Jurkat, Clone E6-1 (cell line): ENCODE results near the gene PDGFC.

Experiments
- DNase-seq: peaks from one replicate; pipeline ENCODE4 v3.0.0-alpha.2; 2011; ENCODE audit warnings: low read depth, low spot score
- H3K4me3 ChIP-seq: 2 replicates; pipeline ENCODE4 v1.5.1; 2011; ENCODE audit warnings: mild to moderate bottlenecking, low read length, control low read depth, moderate library complexity

The PDGFC gene

GRCh38 chr4:156956826-156957368 is 14.7 kb downstream of the PDGFC start:
- no peak overlapping the region for H3K4me3 ChIP-seq

GRCh38 chr4:156956359-156956758 is 15.2 kb downstream of the PDGFC start:
- H3K4me3 ChIP-seq, result no peak overlapping the region
- no peak for DNase-seq

More at GRCh38 chr4:156956826-156957368, 14.7 kb downstream of the PDGFC start:
- no peak for DNase-seq

- no peak overlapping the region for H3K4me3 ChIP-seq
Measured at GRCh38 chr4:156954587-156954986, 17.0 kb downstream of the PDGFC start.

GRCh38 chr4:156953951-156954350 is 17.6 kb downstream of the PDGFC start:
- no peak for DNase-seq

More at GRCh38 chr4:156954587-156954986, 17.0 kb downstream of the PDGFC start:
- DNase-seq, result no peak

GRCh38 chr4:156953001-156953400 is 18.6 kb downstream of the PDGFC start:
- H3K4me3 ChIP-seq, result no peak overlapping the region
- DNase-seq, result no peak

More at GRCh38 chr4:156953951-156954350, 17.6 kb downstream of the PDGFC start:
- no peak overlapping the region for H3K4me3 ChIP-seq

- DNase-seq, result no peak
- H3K4me3 ChIP-seq, result no peak overlapping the region
Measured at GRCh38 chr4:156952078-156952759, 19.4 kb downstream of the PDGFC start.

- no peak for DNase-seq
- no peak overlapping the region for H3K4me3 ChIP-seq
Measured at GRCh38 chr4:156950948-156951347, 20.7 kb downstream of the PDGFC start.

- no peak for DNase-seq
- H3K4me3 ChIP-seq, result no peak overlapping the region
Measured at GRCh38 chr4:156950090-156950489, 21.5 kb downstream of the PDGFC start.

- H3K4me3 ChIP-seq, result no peak overlapping the region
- no peak for DNase-seq
Measured at GRCh38 chr4:156949373-156949814, 22.2 kb downstream of the PDGFC start.

- DNase-seq, result no peak
Measured at GRCh38 chr4:156948738-156949137, 22.9 kb downstream of the PDGFC start.

GRCh38 chr4:156948133-156948532 is 23.5 kb downstream of the PDGFC start:
- DNase-seq, result no peak
- H3K4me3 ChIP-seq, result no peak overlapping the region

More at GRCh38 chr4:156948738-156949137, 22.9 kb downstream of the PDGFC start:
- H3K4me3 ChIP-seq, result no peak overlapping the region

- H3K4me3 ChIP-seq, result no peak overlapping the region
- no peak for DNase-seq
Measured at GRCh38 chr4:156946516-156947424, 24.8 kb downstream of the PDGFC start.

GRCh38 chr4:156945532-156945931 is 26.1 kb downstream of the PDGFC start:
- H3K4me3 ChIP-seq, result no peak overlapping the region
- DNase-seq, result no peak

- no peak for DNase-seq
Measured at GRCh38 chr4:156942991-156943390, 28.6 kb downstream of the PDGFC start.

GRCh38 chr4:156941940-156942548 is 29.6 kb downstream of the PDGFC start:
- no peak overlapping the region for H3K4me3 ChIP-seq
- no peak for DNase-seq

More at GRCh38 chr4:156942991-156943390, 28.6 kb downstream of the PDGFC start:
- no peak overlapping the region for H3K4me3 ChIP-seq

- DNase-seq, result no peak
- no peak overlapping the region for H3K4me3 ChIP-seq
Measured at GRCh38 chr4:156939801-156940200, 31.8 kb downstream of the PDGFC start.

- H3K4me3 ChIP-seq, result no peak overlapping the region
- DNase-seq, result no peak
Measured at GRCh38 chr4:156939139-156939538, 32.5 kb downstream of the PDGFC start.

GRCh38 chr4:156934259-156934635 is 37.4 kb downstream of the PDGFC start:
- H3K4me3 ChIP-seq, result no peak overlapping the region
- DNase-seq, result no peak

GRCh38 chr4:156933633-156934258 is 37.9 kb downstream of the PDGFC start:
- no peak overlapping the region for H3K4me3 ChIP-seq
- DNase-seq, result no peak
